HG03342 (cell line): ENCODE measurements around the gene MAP3K7.

Source experiments
- ATAC-seq: cut with Tn5 transposase; IDR thresholded peaks from one replicate; pipeline ENCODE4 v1.9.1; 2021; ENCODE audit warnings: mild to moderate bottlenecking, moderate library complexity; ENCODE audit not compliant: unreplicated experiment

MAP3K7 gene

DNA sequence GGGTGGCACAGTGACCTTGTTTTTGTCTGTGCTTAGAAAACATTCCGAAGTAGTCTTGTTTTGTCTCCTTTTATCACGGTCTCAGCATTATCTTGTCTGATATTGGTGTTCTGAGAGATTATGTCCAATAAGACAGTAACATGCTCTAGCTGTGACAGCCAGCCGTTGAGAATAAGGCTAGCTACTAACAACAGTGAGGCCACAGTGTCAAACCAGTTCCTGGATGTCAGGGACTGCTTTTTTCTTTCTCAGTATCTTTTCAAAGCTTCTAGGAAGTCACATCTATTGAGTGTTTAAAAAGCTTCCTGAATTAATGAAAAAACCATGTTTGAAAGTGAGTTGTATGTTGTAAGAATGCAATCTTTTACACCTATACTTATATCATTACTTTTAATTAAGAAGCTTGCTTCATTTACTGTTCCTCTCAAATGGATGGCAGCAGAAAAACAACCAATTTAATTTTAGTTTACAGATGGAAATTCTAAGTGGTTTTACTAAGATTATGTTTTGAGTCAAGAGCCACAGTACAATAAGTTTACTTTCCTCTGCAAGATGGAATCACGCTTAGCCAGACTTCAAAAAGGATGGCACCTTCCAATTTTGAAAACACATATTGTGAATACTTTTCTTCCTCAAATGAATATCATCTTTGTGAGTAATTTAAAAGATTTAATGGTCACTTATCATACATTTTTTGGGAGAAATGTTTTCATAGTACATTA lies 53.1 kb downstream of the MAP3K7 start:
- no peak for ATAC-seq

DNA sequence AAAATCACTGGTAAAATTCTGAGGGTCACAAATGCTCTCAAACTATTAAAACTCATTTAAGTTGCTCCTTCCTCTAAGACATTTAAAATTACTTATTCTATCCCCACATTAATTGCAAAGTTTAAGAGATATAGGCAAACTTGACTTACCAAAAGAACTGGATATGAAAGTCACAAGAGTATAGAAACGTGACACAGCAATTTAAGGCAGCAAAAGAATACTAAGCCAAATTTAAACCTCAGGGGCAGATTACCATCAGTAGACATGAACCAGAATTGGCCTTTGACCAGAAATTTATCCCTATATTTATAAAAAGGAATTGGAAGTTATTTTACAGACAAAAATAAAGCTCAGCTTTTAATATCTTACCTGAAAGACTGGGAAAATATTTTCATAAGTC lies 56.0 kb downstream of the MAP3K7 start:
- no peak for ATAC-seq

DNA sequence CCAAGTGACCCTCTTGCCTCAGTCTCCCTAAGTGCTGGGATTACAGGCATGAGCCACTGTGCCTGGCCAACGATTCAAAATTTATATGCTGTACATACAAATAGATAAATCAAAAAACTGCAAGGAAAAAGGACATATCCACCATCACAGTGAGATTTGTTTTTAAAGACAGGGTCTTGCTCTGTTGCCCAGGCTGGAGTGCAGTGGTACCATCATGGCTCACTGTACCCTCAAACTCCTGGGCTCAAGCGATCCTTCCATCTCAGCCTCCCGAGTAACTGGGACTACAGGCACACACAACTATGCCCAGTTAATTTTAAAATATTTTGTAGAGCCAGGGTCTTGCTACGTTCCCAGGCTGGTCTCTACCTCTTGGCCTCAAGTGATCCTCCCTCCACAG lies 61.5 kb downstream of the MAP3K7 start:
- no peak for ATAC-seq

DNA sequence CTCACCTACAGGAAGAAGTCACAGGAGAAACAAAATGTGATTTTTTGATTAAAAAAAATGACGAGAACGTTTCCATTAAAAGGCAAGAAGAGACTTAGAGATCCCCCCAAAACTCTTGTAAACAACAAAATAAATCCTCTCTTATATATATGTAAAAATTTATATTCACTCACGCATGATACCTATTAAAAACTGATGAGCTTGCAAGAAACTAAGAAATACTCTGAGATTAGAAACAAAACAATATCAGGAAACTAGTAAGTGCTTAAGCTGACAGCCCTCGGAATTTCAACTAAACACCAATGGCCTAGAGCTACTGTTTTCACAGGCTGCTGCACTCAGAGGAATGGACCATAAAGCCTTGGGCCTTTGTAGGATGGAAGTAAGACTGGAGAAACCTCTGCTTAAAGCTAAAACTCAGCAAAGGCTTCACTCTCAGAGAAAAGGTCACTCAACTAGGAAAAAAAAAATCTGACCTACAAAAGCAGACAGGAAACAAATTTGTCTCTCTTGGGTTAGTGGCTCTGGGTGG lies 63.0 kb downstream of the MAP3K7 start:
- ATAC-seq, result no peak

DNA sequence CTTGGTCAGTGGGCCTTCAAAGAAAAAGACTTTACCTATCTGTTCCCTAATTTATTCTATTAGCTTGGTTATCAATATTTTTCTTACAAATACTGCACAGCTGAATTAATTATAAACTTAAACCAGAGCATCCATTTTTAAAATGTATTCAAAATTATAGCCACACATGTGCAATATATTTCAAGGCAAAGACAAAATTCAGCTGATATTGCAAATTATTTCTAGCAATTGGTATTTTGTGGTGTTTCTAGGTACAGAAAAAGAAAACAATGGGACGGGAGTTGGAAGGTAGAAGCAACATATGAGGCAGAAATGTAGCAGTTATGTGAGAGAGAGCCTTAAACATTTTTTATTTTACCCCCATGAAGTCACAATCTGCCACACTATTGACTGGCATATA lies 64.9 kb downstream of the MAP3K7 start:
- ATAC-seq, result no peak

DNA sequence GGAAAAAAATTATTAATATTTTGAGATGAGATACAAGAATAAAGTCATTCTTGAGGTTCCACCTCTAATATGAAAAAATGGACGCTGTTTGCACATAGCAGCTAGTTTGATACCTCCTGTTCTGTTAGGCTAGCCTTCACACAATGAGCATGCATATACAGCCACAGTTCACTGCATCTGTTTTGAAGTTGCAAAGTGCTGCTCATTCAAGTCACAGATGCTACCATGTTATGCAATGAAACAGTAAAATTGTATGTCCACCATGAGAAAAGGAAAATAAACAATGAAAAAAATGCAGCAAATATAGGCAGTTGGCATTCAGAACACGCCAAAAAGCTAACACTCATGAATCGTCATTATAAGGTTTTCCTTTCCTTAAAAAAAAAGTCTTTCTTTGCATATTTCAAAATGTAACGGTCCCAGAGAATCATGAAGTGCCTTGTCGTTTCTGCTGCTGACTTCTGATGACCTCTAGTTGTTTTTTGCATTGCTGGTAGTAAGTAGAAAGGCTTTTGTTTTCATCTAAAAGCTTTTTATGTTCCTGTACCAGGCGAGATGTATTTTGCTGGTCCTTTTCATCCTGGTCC lies 70.7 kb downstream of the MAP3K7 start:
- no peak for ATAC-seq

DNA sequence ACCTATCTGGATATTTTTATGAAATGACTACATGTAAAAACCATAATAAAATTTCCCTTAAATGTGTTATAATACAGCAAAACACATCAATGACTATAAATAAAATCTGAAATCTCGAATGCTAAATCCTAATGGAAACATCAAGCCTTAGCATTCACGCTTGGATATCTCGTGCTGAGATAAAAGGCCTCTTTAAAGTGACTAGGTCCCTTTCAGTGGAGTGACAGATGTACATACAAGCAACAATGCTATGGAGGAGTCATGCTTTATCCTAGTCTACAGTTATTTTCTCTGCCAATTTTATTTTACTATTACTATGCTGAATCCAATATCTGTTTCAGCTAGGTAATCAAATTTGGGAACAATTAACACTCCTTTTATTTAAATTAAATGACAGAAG lies 72.4 kb downstream of the MAP3K7 start:
- no peak for ATAC-seq

DNA sequence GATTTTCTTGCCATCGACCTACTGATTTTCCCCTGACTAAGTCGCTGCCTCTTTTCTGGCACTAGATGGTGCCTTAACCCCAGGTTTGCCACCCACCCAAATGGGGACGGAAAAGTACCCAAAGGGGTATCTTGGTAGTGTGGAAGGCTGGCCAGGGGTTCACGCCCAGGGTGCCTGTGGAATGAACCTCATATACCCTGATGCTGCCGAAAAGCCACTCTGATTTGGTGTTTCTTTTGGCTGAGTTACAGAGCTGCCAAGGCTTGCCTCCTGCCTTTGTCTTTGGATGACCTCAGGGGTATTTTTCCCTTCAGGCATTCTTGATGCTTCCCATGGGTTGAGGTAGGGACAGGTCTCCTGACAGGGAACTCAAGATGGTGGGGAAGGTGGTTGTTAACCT lies 78.1 kb downstream of the MAP3K7 start:
- ATAC-seq, result no peak

DNA sequence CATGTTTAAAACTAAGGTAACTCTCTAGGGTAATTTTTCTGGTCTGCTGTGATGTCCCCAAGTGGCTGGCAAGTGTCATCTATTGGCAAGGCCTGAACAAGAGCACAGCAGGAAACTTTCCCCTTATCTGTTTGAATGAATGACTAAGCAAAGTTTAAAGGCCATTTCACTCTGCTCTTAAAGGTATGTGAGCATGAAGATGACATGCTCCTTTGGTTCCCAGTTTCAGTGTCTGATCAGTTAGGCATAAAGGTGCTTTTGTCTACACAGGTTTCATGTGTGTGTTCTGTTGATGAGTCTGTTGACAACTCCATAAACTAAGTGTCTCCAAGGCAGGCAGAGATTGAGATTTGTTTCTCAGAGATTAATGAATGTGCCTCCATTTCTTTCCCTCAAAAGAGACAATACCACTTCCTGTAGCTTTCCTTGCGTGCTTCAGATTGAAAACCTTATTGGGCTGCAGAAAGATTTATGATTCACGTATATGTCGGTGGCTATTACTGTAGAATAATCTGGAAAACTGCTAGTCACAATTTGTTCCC lies 83.9 kb downstream of the MAP3K7 start:
- peak; percentile 88 for ATAC-seq

DNA sequence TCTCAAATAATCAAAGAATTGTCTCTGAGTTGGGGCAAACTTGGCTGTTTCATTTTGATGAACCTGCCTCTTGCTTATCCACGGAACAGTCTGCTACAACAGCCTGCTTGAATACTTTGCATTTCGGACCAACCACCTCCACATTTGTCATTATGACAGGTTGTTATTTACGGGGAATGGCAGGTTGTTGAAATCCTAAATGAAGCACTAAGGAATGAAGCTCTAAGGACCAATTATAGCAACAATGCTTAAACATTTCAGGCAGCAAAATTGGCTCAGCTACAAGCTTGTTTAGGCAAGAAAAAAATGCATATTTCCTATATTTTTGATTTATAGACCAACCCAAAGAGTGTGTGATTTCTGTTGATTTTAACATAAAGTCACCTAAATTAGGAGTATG lies 84.5 kb downstream of the MAP3K7 start:
- ATAC-seq, result no peak

DNA sequence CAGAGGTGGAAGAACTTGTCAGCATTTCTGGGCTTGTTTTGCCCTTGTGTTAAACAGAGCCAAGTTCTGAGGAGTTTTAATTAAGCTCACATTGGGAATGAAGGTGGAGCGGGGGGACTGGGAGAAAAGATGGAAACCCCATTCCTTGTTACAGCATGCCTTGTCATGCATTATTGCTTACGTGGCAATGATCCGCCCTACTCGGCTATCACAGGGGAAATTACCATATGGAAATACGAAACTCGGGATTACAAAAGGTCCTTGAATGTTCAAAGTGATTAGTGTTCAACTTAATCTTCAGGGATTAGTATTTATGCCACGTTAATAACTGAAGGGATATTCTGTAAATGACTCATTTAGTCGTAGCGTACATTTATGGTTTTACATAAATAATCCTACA lies 86.4 kb downstream of the MAP3K7 start:
- ATAC-seq, result no peak

DNA sequence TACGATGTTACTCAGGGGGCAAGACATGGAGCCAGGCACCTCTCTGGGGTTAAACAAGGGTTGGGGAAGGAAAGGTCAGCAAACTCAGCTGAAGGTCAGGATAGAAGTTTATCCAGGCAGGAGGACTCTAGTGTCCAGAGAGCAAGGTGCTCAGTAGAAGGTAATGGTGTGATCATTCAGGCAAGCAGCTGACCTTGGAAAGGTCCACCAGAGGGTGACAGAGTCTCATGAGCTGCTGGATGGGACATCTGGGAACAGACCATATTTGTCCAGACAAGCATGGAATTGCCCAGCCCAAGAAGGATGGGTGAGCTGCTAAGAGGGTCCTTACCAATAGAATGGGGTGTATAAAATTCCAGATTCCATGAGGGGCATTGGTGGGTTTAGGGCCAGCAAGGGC lies 89.5 kb downstream of the MAP3K7 start:
- ATAC-seq, result no peak

DNA sequence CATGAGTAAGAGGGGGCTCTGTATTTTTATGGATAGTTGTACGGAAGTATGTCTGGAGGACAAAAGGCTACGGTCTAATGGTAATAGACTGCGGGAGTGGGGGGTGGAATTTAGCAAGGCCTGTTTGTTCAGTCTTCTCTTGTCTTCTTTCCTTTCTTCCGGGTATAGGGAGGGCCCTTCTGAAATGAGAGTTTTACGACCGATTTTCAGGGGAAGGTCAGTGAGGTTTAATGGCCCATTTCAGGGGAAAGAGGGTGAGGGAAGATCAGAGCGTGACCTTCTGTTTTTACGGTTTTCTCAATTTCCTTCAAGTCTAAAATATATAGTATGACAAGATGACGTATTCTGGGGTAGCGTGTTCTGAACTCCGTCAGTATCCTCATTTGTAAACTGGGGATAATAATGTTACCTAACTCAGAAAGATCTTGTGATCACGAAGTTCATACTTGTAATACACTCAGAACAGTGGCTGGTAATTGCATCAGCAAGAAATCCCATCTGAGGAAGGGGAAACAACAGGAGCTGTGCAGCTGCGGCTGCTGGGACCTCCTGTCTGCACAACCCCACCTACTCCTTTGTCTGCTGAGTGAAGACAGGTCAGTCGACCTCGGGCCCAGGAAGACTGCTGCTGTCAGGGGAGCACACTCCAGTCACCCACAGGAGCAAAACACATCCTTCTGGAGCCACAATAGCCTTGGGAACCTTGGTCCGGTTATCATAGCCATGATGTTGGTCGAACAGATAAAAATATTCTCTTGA lies 90.4 kb downstream of the MAP3K7 start:
- no peak for ATAC-seq

DNA sequence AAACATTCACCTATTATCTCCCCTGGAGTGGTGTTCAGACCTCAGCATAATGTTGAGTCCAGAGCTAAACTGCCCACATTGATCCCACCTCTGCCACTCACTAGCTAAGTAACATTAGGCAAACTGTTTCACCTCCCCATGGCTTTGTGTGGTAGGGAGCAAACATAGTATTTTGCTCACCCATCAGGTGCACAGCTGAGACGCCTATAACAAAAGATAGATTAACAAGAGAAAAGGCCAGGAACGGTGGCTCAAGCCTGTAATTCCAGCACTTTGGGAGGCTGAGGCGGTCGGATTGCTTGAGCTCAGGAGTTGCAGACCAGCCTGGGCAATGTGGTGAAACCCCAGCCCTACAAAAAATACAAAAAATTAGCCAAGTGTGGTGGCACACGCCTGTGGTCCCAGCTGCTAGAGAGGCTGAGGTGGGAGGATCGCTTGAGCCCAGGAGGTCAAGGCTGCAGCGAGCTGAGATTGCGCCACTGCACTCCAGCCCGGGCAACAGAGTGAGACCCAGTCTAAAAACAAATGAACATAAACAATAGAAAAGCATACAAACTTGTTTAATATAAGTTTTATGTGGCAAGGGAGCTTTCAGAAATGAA lies 91.6 kb downstream of the MAP3K7 start:
- ATAC-seq, result no peak

DNA sequence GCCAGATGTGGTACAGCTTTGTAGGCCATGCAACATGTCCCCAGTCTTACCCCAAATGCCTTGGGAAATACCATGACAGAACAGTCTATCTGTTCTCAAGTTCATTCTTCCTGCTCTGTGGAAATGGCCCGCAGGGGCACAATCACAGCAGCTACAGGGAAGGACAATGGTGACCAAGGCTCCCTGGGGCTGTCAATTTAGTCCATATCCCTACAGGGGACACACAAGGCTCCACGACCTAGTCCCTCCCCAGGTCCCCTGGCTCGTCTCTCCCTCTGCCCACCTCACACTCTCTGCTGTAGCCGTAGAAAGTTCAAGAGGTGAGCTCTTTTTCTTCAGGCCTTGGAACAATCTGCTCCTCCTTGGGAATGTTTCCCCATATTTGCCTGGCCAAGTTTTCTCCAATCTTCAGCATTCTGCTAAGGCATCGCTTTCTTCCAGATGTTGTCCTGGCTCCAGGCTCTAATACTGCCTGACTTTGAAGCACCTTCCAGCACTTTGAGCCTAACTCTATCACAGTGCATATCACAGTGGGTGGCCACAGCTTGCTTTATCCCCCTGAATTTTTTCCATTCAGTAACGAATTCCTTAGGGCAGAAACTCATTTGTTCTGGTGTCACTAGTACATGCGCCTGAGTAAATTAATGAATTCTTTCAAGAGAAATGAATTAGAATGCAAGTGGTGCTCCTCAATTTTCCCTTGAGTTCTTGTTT lies 92.6 kb downstream of the MAP3K7 start:
- ATAC-seq, result no peak

DNA sequence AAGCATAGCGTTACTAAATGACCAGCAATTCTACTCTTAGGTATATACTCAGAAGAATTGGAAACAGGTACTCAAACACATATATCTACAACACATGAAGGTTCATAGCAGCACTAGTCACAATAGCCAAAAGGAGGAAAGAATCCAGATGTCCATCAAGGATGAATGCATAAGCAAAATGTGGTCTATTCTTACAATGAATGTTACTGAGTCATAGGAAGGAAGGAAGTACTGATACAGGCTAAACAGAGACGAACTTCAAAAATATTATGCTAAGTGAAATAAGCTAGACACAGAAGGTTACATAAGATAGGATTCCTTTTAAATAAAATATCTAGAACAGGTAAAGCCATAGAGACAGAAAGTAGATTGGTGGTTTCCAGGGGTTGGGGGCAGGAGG lies 93.5 kb downstream of the MAP3K7 start:
- ATAC-seq, result no peak

DNA sequence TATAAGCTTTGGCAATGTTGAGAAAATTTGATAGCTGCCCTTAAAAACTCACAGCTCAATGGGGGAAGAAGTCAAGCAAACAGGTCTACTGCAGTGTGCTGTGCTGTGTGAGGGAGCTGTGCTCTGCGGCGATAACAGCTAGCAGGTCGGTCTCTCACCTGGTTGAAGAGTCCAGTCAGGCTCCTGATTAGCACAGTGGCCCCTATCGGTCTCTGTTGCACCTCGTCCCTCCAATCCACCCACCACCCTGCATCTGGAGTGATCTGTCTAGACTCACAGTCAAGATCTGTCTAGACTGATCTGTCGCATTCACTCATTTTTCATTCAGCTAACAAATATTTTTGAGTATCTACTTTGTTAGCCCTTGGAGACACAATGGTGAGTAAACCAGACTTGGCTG lies 94.1 kb downstream of the MAP3K7 start:
- ATAC-seq, result no peak

DNA sequence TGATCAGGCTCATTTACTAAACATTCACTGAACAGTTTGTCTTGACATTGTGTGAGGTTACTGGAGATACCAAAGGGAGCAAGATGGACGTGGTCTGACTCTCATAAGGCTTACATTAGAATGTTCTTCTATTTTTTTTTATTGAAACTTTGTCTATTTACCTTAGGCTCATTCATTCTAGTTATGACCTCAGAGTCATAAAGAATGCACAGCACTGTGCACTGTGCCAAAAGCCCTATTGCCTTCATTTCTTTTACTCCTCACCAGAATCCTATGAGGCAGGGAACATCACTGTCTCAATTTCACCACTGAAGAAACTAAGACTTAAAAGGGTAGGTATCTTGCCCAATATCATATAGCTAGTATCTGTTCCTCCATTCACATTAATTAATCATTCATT lies 94.5 kb downstream of the MAP3K7 start:
- ATAC-seq, result no peak

DNA sequence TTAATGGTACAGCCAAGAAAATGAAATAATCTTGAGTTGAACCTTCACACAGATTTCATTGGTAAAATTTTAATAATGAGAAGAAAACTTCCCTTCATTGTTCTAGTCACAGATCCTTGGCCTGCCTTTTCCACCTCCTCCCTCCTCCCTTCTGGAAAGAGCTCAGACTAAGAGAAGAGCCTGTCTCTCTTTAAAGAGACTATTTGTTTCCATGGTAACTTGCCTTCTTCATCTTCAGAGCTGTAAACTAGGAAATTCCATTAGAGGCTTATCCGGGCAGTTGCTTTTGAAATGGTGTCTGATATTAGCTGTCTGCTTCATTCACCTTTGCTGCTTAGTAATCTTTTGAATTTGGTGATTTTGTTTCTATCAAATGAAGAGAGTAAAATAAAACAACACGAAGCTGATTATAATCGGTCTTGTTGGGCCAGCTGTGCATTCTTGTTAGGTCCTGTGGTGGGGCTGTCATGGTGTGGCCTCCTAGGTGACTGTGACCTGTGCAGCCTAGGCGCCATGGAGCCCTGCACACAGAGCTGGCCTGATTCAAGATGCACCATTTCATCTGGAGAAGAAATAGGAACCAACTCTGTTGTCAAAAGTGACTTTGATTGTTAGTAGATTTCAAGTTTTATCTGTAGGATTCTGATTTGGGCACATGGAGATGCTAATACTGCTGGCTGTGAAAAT lies 96.7 kb downstream of the MAP3K7 start:
- ATAC-seq, result no peak

DNA sequence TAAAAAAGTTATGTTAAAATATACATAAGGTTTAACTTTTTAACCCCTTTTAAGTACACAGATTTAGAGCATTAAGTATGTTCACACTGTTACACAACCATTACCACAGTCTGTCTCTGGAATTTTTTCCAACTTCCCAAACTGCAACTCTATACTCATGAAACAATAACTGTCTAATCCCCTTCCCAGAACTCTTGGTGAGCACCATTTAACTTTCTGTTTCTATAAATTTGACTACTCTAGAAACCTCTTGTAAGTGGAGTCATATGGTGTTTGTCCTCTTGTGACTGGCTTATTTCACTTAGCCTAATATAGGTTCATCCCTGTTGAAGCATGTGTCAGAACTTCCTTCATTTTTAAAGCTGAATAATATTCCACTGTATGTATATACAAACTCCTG lies 98.1 kb downstream of the MAP3K7 start:
- no peak for ATAC-seq
